Osteocyte (in vitro differentiated cells): ENCODE results near the gene POLD2. TPM values are rescaled to one million over a fixed set of nuclear protein-coding genes. Genes with fewer than 3 reads are reported as not detected.

Source experiments
- DNase-seq: peaks from one replicate; pipeline ENCODE4 v3.0.0; 2021; ENCODE audit warnings: mixed read lengths; ENCODE audit not compliant: unreplicated experiment; ENCODE audit errors: extremely low spot score
- H3K27ac Mint-ChIP-seq: one replicate; pipeline ENCODE4 v1.8.0; 2021; ENCODE audit warnings: mild to moderate bottlenecking, mixed read lengths; ENCODE audit not compliant: unreplicated experiment
- H3K27me3 Mint-ChIP-seq: one replicate; pipeline ENCODE4 v1.8.0; 2021; ENCODE audit warnings: mixed read lengths; ENCODE audit not compliant: unreplicated experiment
- H3K36me3 Mint-ChIP-seq: one replicate; pipeline ENCODE4 v1.8.0; 2021; ENCODE audit warnings: mixed read lengths; ENCODE audit not compliant: unreplicated experiment
- H3K4me1 Mint-ChIP-seq: one replicate; pipeline ENCODE4 v1.8.0; 2021; ENCODE audit warnings: mixed read lengths; ENCODE audit not compliant: unreplicated experiment
- H3K4me3 Mint-ChIP-seq: one replicate; pipeline ENCODE4 v1.8.0; 2021; ENCODE audit warnings: mild to moderate bottlenecking, moderate library complexity, mixed read lengths; ENCODE audit not compliant: unreplicated experiment
- H3K9me3 Mint-ChIP-seq: one replicate; pipeline ENCODE4 v1.8.0; 2021; ENCODE audit warnings: mixed read lengths; ENCODE audit not compliant: unreplicated experiment
- CTCF ChIP-seq: fragments of 200-600 bp; sonication (generic); IDR thresholded peaks from 2 replicates; pipeline ENCODE4 v1.5.0; 2021; ENCODE audit warnings: antibody characterized with exemption, mild to moderate bottlenecking, moderate library complexity
- total RNA-seq: library from RNA; stranded (reverse); gene quantifications from 2 replicates; pipeline ENCODE4 v1.2.1, GENCODE V29; 2021

Gene POLD2
- total RNA-seq, 1 donor from 2014 or later, result 59.2 TPM

GRCh38 chr7:44134943-44135628 lies 11.7 kb upstream of the POLD2 start:
- Mint-ChIP-seq H3K4me3 (no peak overlapping the region), H3K27ac (no peak overlapping the region), H3K36me3 (no peaks in the 10 kb centered on the region), H3K27me3 (peaks cover 6% of the 10 kb centered on the region), H3K9me3 (no peaks in the 10 kb centered on the region), H3K4me1 (peaks cover 4% of the 10 kb centered on the region)
- DNase-seq, result no peak
- TF ChIP-seq CTCF, result no peak

- H3K4me1 Mint-ChIP-seq, result peaks cover 4% of the 10 kb centered on the region
- H3K9me3 Mint-ChIP-seq, result no peaks in the 10 kb centered on the region
- no peak for DNase-seq
- H3K27me3 Mint-ChIP-seq, result peaks cover 6% of the 10 kb centered on the region
- H3K4me3 Mint-ChIP-seq, result no peak overlapping the region
- no peak for TF ChIP-seq CTCF
- no peaks in the 10 kb centered on the region for H3K36me3 Mint-ChIP-seq
- H3K27ac Mint-ChIP-seq, result no peak overlapping the region
These were observed 9.9 kb upstream of the POLD2 start for GRCh38 chr7:44133295-44133694.

- TF ChIP-seq CTCF, result no peak
- H3K9me3 Mint-ChIP-seq, result peaks cover 8% of the 10 kb centered on the region
- H3K27ac Mint-ChIP-seq, result no peak overlapping the region
- no peak overlapping the region for H3K4me3 Mint-ChIP-seq
- H3K4me1 Mint-ChIP-seq, result peaks cover 4% of the 10 kb centered on the region
- H3K36me3 Mint-ChIP-seq, result peaks cover 3% of the 10 kb centered on the region
- DNase-seq, result no peak
- peaks cover 3% of the 10 kb centered on the region for H3K27me3 Mint-ChIP-seq
These were observed 8.7 kb upstream of the POLD2 start for GRCh38 chr7:44132039-44132438.

GRCh38 chr7:44131173-44132029 lies 8.1 kb upstream of the POLD2 start:
- peaks cover 3% of the 10 kb centered on the region for H3K36me3 Mint-ChIP-seq
- H3K4me3 Mint-ChIP-seq, result no peak overlapping the region
- TF ChIP-seq CTCF, result peak; percentile 20
- peaks cover 4% of the 10 kb centered on the region for H3K4me1 Mint-ChIP-seq
- H3K27me3 Mint-ChIP-seq, result peaks cover 3% of the 10 kb centered on the region
- DNase-seq, result no peak
- no peak overlapping the region for H3K27ac Mint-ChIP-seq
- H3K9me3 Mint-ChIP-seq, result peaks cover 12% of the 10 kb centered on the region
